ENCODE data around the gene PPP1R37.

Gene PPP1R37

GRCh38 chr19:45140533-45140932, 47.6 kb downstream of the PPP1R37 start:
- DNase-seq: no peak

GRCh38 chr19:45141203-45141900, 48.4 kb downstream of the PPP1R37 start:
- no peak for DNase-seq

- DNase-seq: no peak
These were observed 49.2 kb downstream of the PPP1R37 start for GRCh38 chr19:45142016-45142725.

GRCh38 chr19:45142726-45143110, 49.7 kb downstream of the PPP1R37 start:
- no peak for DNase-seq

- no peak for DNase-seq
These were observed 51.7 kb downstream of the PPP1R37 start for GRCh38 chr19:45144431-45145269.

- no peak for DNase-seq
These were observed 52.6 kb downstream of the PPP1R37 start for GRCh38 chr19:45145270-45146189.

GRCh38 chr19:45146251-45146650, 53.3 kb downstream of the PPP1R37 start:
- DNase-seq: no peak

GRCh38 chr19:45146741-45147205, 53.8 kb downstream of the PPP1R37 start:
- DNase-seq: no peak

DNA sequence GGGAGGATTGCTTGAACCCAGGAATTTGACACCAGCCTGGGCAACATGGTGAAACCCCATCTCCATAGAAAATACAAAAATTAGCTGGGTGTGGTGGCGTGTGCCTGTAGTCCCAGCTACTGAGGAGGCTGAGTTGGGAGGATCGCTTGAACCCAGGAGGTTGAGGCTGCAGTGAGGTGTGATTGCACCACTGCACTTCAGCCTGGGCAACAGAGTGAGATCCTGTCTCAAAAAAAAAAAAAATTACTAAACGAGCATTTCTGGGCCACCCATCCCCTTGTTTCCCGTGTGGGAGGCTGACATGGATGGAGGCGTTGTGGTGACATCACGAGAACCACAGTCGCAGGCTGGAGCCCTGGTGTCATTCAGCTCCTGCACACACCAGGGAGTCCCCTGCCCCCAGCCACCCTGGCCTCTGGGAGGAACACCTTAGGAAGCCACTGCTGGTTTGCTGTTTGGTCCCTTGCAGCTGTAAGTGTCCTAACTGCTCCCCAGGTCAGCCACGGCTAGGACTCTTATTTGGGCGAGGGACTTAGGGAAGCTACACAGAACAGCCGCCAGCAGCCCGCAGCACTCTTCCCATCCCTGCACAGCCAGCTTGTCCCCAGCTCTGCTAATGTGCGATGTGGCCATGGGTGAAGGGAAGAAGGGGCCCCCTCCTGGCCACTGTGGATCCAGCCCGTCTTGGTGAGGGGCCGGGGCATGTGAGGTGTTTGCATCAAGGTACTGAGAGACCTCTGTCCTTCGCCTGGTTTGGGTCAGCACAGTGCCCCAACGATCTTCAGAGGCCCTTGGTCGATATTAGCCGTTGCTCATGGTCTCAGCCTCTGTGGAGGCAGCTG, 55.1 kb downstream of the PPP1R37 start:
- DNase-seq: no peak

- no peak for DNase-seq
These were observed 56.1 kb downstream of the PPP1R37 start for GRCh38 chr19:45149129-45149528.

- no peak for DNase-seq
These were observed 57.2 kb downstream of the PPP1R37 start for GRCh38 chr19:45150180-45150579.

DNA sequence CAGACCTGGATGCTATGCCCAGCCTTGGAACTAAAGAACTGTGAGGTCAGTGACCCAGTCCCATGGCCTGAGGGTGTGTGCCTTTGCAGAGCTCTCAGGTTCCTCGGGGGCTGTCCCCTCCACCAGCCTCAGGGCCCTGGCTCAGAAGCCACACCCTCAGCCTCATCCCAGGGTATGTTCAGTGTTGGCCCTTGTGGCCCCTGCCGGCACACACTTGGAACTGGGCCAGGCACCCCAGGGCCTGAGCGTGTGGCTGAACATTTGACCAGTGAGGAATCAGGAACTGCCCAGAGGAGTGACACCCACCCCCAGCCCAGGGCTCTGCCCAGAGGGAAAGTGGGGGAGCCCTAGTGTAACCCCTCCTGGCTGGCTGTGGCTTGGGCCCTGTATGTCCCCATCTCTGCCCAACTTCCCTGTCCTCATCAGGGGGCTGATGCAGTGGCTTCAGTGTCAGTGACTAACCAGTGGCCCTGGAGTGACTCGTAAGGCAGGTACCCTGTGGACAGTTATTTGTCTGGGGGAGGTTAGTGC, 57.8 kb downstream of the PPP1R37 start:
- no peak for DNase-seq

- no peak for DNase-seq
These were observed 58.3 kb downstream of the PPP1R37 start for GRCh38 chr19:45151320-45151719.

GRCh38 chr19:45151821-45152503, 59.0 kb downstream of the PPP1R37 start:
- no peak for DNase-seq

DNA sequence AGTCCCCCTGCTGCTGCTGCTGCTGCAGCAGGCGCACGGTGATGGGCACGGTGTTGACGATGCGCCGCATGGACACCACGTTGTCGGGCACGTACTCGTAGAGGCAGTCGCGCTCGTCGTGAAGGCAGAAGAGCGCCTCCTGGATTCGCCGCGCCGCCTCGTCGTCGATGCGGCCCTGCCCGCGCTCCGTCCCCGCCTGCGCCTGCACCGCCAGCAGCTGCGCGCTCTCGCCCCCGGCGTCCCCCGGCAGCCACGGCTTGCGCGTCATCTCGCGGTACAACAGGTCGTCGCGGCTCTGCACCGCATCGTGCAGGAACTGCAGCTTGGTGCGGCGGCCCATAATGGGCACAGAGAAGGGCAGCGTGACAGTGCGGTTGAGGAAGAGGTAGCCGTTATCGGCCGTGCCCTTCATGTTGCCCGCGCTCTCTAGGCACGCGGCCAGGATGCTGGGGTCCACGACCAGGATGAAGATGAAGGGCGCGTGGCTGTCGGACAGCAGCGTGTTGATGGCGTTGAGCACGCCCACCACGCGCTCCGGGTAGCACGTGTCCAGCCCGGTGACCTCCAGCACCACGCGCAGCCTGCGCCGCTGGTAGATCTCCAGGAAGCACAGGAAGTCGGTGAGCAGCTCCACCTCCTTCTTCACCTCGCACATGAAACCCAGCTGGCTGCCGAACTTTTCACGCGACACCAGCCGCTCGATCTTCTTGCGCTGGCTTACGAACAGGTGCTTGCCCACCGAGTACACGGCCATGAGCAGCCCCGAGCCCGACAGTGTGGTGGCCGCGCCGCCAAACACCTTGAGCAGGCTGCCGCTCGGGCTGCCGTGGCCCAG, 59.7 kb downstream of the PPP1R37 start:
- DNase-seq: peak; percentile 33

DNA sequence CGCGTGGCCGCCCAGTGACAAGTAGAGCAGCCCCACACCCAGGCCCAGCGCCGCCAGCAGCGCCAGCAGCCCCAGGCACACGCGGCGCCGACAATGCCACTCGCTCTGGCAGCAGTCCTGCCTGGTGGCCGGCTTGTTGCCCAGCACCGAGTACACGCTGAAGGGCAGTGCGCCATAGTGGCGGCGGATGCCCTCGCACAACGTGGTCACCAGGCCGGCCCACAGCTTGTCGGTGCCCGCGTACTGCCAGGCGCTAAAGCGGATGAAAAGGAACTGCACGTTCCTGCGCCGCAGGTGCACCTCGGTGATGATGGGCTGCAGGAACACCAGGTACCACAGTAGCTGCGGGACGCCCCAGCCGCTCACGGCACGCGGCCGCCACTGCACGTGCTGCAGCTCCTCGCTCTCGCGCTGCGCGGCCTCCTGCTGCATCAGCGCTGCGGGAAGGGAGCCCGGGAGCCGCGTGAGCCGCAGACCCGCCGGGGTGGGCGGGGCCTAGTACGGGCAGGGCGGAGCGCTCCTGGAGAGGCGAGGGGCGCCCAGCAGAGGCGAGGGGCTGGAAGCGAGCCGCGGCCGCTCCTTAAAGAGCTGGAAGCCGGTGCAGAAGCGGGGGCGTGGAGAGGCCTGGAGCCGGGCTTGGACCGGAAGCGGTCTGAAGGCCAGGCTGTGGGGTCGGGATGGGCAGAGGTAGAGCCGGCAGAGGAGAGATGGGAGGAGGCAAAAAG, 60.5 kb downstream of the PPP1R37 start:
- no peak for DNase-seq

GRCh38 chr19:45154064-45154827, 61.3 kb downstream of the PPP1R37 start:
- DNase-seq: no peak

GRCh38 chr19:45156011-45156630, 63.1 kb downstream of the PPP1R37 start:
- DNase-seq: no peak
